HG03280 (cell line): Measurements from ENCODE around the gene CADM2.

Source experiments
- ATAC-seq: cut with Tn5 transposase; IDR thresholded peaks from one replicate; pipeline ENCODE4 v1.9.1; 2021; ENCODE audit warnings: mild to moderate bottlenecking, moderate library complexity; ENCODE audit not compliant: unreplicated experiment

CADM2 gene

GRCh38 chr3:85304360-85304964 lies 345.7 kb downstream of the CADM2 start:
- ATAC-seq, result no peak

- ATAC-seq, result no peak
These were observed 353.5 kb downstream of the CADM2 start for GRCh38 chr3:85312331-85312730.

GRCh38 chr3:85313380-85313779 lies 354.6 kb downstream of the CADM2 start:
- no peak for ATAC-seq

GRCh38 chr3:85316252-85316651 lies 357.5 kb downstream of the CADM2 start:
- ATAC-seq, result no peak

GRCh38 chr3:85321892-85322291 lies 363.1 kb downstream of the CADM2 start:
- no peak for ATAC-seq

GRCh38 chr3:85330071-85330470 lies 371.3 kb downstream of the CADM2 start:
- ATAC-seq, result no peak

- ATAC-seq, result no peak
These were observed 379.1 kb downstream of the CADM2 start for GRCh38 chr3:85337895-85338294.

GRCh38 chr3:85342915-85343314 lies 384.1 kb downstream of the CADM2 start:
- no peak for ATAC-seq

GRCh38 chr3:85355572-85355971 lies 396.8 kb downstream of the CADM2 start:
- no peak for ATAC-seq

GRCh38 chr3:85360742-85361387 lies 402.1 kb downstream of the CADM2 start:
- peak; percentile 52 for ATAC-seq

GRCh38 chr3:85364296-85364909 lies 405.6 kb downstream of the CADM2 start:
- ATAC-seq, result no peak

GRCh38 chr3:85370341-85370740 lies 411.6 kb downstream of the CADM2 start:
- no peak for ATAC-seq

- ATAC-seq, result no peak
These were observed 417.3 kb downstream of the CADM2 start for GRCh38 chr3:85376131-85376530.

- ATAC-seq, result no peak
These were observed 418.3 kb downstream of the CADM2 start for GRCh38 chr3:85377115-85377514.

- ATAC-seq, result no peak
These were observed 425.6 kb downstream of the CADM2 start for GRCh38 chr3:85384372-85384771.

- ATAC-seq, result no peak
These were observed 429.2 kb downstream of the CADM2 start for GRCh38 chr3:85387913-85388505.

- no peak for ATAC-seq
These were observed 435.6 kb downstream of the CADM2 start for GRCh38 chr3:85394424-85394823.

- no peak for ATAC-seq
These were observed 438.6 kb downstream of the CADM2 start for GRCh38 chr3:85397434-85397833.

- ATAC-seq, result no peak
These were observed 467.3 kb downstream of the CADM2 start for GRCh38 chr3:85426121-85426520.

- ATAC-seq, result no peak
These were observed 468.7 kb downstream of the CADM2 start for GRCh38 chr3:85427467-85427866.

- ATAC-seq, result no peak
These were observed 473.3 kb downstream of the CADM2 start for GRCh38 chr3:85432081-85432480.

- ATAC-seq, result no peak
These were observed 474.5 kb downstream of the CADM2 start for GRCh38 chr3:85433319-85433718.
